WTC11 (cell line): ENCODE results near the gene ILRUN.
"Not testable (repeated sequence)": the region's sequence is repeated elsewhere in the genome, so short reads cannot be mapped to it uniquely, and the experiment has no call there.

Experiments used
- CTCF ChIP-seq: fragments of 200-600 bp; IDR thresholded peaks from 2 replicates; pipeline ENCODE4 v1.8.0; 2022; ENCODE audit warnings: antibody characterized with exemption
- ETV6 ChIP-seq: sonication (generic); formaldehyde crosslinking; IDR thresholded peaks from 2 replicates; pipeline ENCODE4 v1.8.1; 2022; ENCODE audit warnings: mild to moderate bottlenecking, missing genetic modification reagents
- GABPB1 ChIP-seq: sonication (generic); formaldehyde crosslinking; IDR thresholded peaks from 2 replicates; pipeline ENCODE4 v1.8.1; 2023; ENCODE audit warnings: mild to moderate bottlenecking, missing genetic modification reagents
- TCF7 ChIP-seq: sonication (generic); formaldehyde crosslinking; IDR thresholded peaks from 2 replicates; pipeline ENCODE4 v1.8.0; 2022; ENCODE audit warnings: mild to moderate bottlenecking, low read depth, missing genetic modification reagents, moderate library complexity
- ZNF121 ChIP-seq: sonication (generic); formaldehyde crosslinking; IDR thresholded peaks from 2 replicates; pipeline ENCODE4 v1.8.0; 2023; ENCODE audit warnings: missing genetic modification reagents
- ZNF281 ChIP-seq: sonication (generic); formaldehyde crosslinking; IDR thresholded peaks from 2 replicates; pipeline ENCODE4 v1.8.0; 2023; ENCODE audit warnings: mild to moderate bottlenecking, missing genetic modification reagents
- TF ChIP-seq, protein P1 (sequence below): sonication (generic); formaldehyde crosslinking; IDR thresholded peaks from 2 replicates; pipeline ENCODE4 v1.8.0; 2022; ENCODE audit warnings: mild to moderate bottlenecking, missing genetic modification reagents
- TF ChIP-seq, protein P2 (sequence below): sonication (generic); formaldehyde crosslinking; IDR thresholded peaks from 2 replicates; pipeline ENCODE4 v1.8.1; 2023; ENCODE audit warnings: mild to moderate bottlenecking, missing genetic modification reagents, borderline replicate concordance
- TF ChIP-seq, protein P3 (sequence below): sonication (generic); formaldehyde crosslinking; IDR thresholded peaks from 2 replicates; pipeline ENCODE4 v1.8.1; 2022; ENCODE audit warnings: mild to moderate bottlenecking, missing genetic modification reagents, moderate library complexity, borderline replicate concordance

- TF ChIP-seq CTCF; ZNF121 (CRISPR knock-in tag); ETV6 (CRISPR knock-in tag); TCF7 (CRISPR knock-in tag); GABPB1 (CRISPR knock-in tag); ZNF281: not testable (repeated sequence)
- TF ChIP-seq, protein P1, sequence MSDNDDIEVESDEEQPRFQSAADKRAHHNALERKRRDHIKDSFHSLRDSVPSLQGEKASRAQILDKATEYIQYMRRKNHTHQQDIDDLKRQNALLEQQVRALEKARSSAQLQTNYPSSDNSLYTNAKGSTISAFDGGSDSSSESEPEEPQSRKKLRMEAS (CRISPR knock-in tag): not testable (repeated sequence)
- TF ChIP-seq, protein P2, sequence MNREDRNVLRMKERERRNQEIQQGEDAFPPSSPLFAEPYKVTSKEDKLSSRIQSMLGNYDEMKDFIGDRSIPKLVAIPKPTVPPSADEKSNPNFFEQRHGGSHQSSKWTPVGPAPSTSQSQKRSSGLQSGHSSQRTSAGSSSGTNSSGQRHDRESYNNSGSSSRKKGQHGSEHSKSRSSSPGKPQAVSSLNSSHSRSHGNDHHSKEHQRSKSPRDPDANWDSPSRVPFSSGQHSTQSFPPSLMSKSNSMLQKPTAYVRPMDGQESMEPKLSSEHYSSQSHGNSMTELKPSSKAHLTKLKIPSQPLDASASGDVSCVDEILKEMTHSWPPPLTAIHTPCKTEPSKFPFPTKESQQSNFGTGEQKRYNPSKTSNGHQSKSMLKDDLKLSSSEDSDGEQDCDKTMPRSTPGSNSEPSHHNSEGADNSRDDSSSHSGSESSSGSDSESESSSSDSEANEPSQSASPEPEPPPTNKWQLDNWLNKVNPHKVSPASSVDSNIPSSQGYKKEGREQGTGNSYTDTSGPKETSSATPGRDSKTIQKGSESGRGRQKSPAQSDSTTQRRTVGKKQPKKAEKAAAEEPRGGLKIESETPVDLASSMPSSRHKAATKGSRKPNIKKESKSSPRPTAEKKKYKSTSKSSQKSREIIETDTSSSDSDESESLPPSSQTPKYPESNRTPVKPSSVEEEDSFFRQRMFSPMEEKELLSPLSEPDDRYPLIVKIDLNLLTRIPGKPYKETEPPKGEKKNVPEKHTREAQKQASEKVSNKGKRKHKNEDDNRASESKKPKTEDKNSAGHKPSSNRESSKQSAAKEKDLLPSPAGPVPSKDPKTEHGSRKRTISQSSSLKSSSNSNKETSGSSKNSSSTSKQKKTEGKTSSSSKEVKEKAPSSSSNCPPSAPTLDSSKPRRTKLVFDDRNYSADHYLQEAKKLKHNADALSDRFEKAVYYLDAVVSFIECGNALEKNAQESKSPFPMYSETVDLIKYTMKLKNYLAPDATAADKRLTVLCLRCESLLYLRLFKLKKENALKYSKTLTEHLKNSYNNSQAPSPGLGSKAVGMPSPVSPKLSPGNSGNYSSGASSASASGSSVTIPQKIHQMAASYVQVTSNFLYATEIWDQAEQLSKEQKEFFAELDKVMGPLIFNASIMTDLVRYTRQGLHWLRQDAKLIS (CRISPR knock-in tag): not testable (repeated sequence)
- TF ChIP-seq, protein P3, sequence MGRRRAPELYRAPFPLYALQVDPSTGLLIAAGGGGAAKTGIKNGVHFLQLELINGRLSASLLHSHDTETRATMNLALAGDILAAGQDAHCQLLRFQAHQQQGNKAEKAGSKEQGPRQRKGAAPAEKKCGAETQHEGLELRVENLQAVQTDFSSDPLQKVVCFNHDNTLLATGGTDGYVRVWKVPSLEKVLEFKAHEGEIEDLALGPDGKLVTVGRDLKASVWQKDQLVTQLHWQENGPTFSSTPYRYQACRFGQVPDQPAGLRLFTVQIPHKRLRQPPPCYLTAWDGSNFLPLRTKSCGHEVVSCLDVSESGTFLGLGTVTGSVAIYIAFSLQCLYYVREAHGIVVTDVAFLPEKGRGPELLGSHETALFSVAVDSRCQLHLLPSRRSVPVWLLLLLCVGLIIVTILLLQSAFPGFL (CRISPR knock-in tag): not testable (repeated sequence)
These were observed 40.6 kb downstream of the ILRUN start for GRCh38 chr6:34655876-34656377.
